Measurements from ENCODE around the gene CNTNAP2.

Gene CNTNAP2

GRCh38 chr7:147916573-147916972, 1800.0 kb downstream of the CNTNAP2 start:
- no peaks in the 10 kb centered on the region for H3K36me3 Mint-ChIP-seq
- DNase-seq (no peak), ATAC-seq (replicated peaks) (no peak)
- no peak overlapping the region for H3K4me3 Mint-ChIP-seq
- no peaks in the 10 kb centered on the region for H3K27me3 Mint-ChIP-seq
- H3K4me1 Mint-ChIP-seq = no peaks in the 10 kb centered on the region
- H3K9me3 Mint-ChIP-seq = no peaks in the 10 kb centered on the region
- H3K27ac Mint-ChIP-seq = no peak overlapping the region

GRCh38 chr7:147923841-147924240, 1807.2 kb downstream of the CNTNAP2 start:
- Mint-ChIP-seq H3K36me3 (no peaks in the 10 kb centered on the region), H3K27me3 (no peaks in the 10 kb centered on the region), H3K27ac (no peak overlapping the region), H3K9me3 (peaks cover 5 to 7% of the 10 kb centered on the region in 2 donors), H3K4me1 (no peaks in the 10 kb centered on the region), H3K4me3 (no peak overlapping the region)
- DNase-seq (no peak), ATAC-seq (replicated peaks) (no peak)

- no peaks in the 10 kb centered on the region for H3K27me3 Mint-ChIP-seq
- no peak overlapping the region for H3K27ac Mint-ChIP-seq
- DNase-seq (no peak), ATAC-seq (replicated peaks) (no peak)
- no peaks in the 10 kb centered on the region for H3K4me1 Mint-ChIP-seq
- H3K4me3 Mint-ChIP-seq = no peak overlapping the region
- peaks cover 3 to 5% of the 10 kb centered on the region in 2 donors for H3K9me3 Mint-ChIP-seq
- H3K36me3 Mint-ChIP-seq = no peaks in the 10 kb centered on the region
Observed at GRCh38 chr7:147937428-147937827, 1820.8 kb downstream of the CNTNAP2 start.

GRCh38 chr7:147941381-147941780, 1824.8 kb downstream of the CNTNAP2 start:
- no peaks in the 10 kb centered on the region for H3K36me3 Mint-ChIP-seq
- no peak for DNase-seq
- no peaks in the 10 kb centered on the region for H3K27me3 Mint-ChIP-seq
- no peak overlapping the region for H3K4me3 Mint-ChIP-seq
- no peak overlapping the region for H3K27ac Mint-ChIP-seq
- H3K4me1 Mint-ChIP-seq = no peaks in the 10 kb centered on the region
- H3K9me3 Mint-ChIP-seq = no peaks in the 10 kb centered on the region
- ATAC-seq (replicated peaks) = no peak

- Mint-ChIP-seq H3K9me3 (no peaks in the 10 kb centered on the region), H3K4me3 (no peak overlapping the region), H3K27ac (no peak overlapping the region), H3K36me3 (no peaks in the 10 kb centered on the region), H3K4me1 (no peaks in the 10 kb centered on the region), H3K27me3 (no peaks in the 10 kb centered on the region)
- ATAC-seq (replicated peaks) = no peak
- no peak for DNase-seq
Observed at GRCh38 chr7:147944321-147944720, 1827.7 kb downstream of the CNTNAP2 start.

GRCh38 chr7:147952918-147953317, 1836.3 kb downstream of the CNTNAP2 start:
- H3K27ac Mint-ChIP-seq = no peak overlapping the region
- H3K4me1 Mint-ChIP-seq = no peaks in the 10 kb centered on the region
- DNase-seq (no peak), ATAC-seq (replicated peaks) (no peak)
- H3K27me3 Mint-ChIP-seq = no peaks in the 10 kb centered on the region
- no peak overlapping the region for H3K4me3 Mint-ChIP-seq
- no peaks in the 10 kb centered on the region for H3K36me3 Mint-ChIP-seq
- H3K9me3 Mint-ChIP-seq = peaks cover 0 to 8% of the 10 kb centered on the region in 2 donors

GRCh38 chr7:147968046-147968610, 1851.5 kb downstream of the CNTNAP2 start:
- peaks cover 0 to 3% of the 10 kb centered on the region in 2 donors for H3K9me3 Mint-ChIP-seq
- no peak for DNase-seq
- no peaks in the 10 kb centered on the region for H3K36me3 Mint-ChIP-seq
- no peaks in the 10 kb centered on the region for H3K27me3 Mint-ChIP-seq
- no peak overlapping the region for H3K27ac Mint-ChIP-seq
- no peak for ATAC-seq (replicated peaks)
- no peak overlapping the region for H3K4me3 Mint-ChIP-seq
- no peaks in the 10 kb centered on the region for H3K4me1 Mint-ChIP-seq

- ATAC-seq (replicated peaks) = no peak
- Mint-ChIP-seq H3K27ac (no peak overlapping the region), H3K4me1 (no peaks in the 10 kb centered on the region), H3K4me3 (no peak overlapping the region), H3K27me3 (no peaks in the 10 kb centered on the region), H3K9me3 (no peaks in the 10 kb centered on the region), H3K36me3 (no peaks in the 10 kb centered on the region)
- no peak for DNase-seq
Observed at GRCh38 chr7:147971606-147972110, 1855.1 kb downstream of the CNTNAP2 start.

- Mint-ChIP-seq H3K27ac (no peak overlapping the region), H3K4me3 (no peak overlapping the region), H3K36me3 (no peaks in the 10 kb centered on the region), H3K27me3 (no peaks in the 10 kb centered on the region), H3K9me3 (no peaks in the 10 kb centered on the region), H3K4me1 (no peaks in the 10 kb centered on the region)
- DNase-seq = no peak
- no peak for ATAC-seq (replicated peaks)
Observed at GRCh38 chr7:147978201-147978600, 1861.6 kb downstream of the CNTNAP2 start.

- H3K27me3 Mint-ChIP-seq = no peaks in the 10 kb centered on the region
- DNase-seq (no peak), ATAC-seq (replicated peaks) (no peak)
- no peak overlapping the region for H3K4me3 Mint-ChIP-seq
- H3K27ac Mint-ChIP-seq = no peak overlapping the region
- H3K4me1 Mint-ChIP-seq = no peaks in the 10 kb centered on the region
- no peaks in the 10 kb centered on the region for H3K36me3 Mint-ChIP-seq
- H3K9me3 Mint-ChIP-seq = no peaks in the 10 kb centered on the region
Observed at GRCh38 chr7:147978651-147979050, 1862.0 kb downstream of the CNTNAP2 start.

GRCh38 chr7:147980826-147981813, 1864.5 kb downstream of the CNTNAP2 start:
- no peak overlapping the region for H3K27ac Mint-ChIP-seq
- H3K4me1 Mint-ChIP-seq = no peaks in the 10 kb centered on the region
- no peaks in the 10 kb centered on the region for H3K27me3 Mint-ChIP-seq
- peaks cover 0 to 3% of the 10 kb centered on the region in 2 donors for H3K9me3 Mint-ChIP-seq
- H3K36me3 Mint-ChIP-seq = no peaks in the 10 kb centered on the region
- DNase-seq (no peak), ATAC-seq (replicated peaks) (no peak)
- no peak overlapping the region for H3K4me3 Mint-ChIP-seq

GRCh38 chr7:147982307-147982706, 1865.7 kb downstream of the CNTNAP2 start:
- no peak overlapping the region for H3K4me3 Mint-ChIP-seq
- H3K9me3 Mint-ChIP-seq = peaks cover 0 to 3% of the 10 kb centered on the region in 2 donors
- DNase-seq (no peak), ATAC-seq (replicated peaks) (no peak)
- H3K27me3 Mint-ChIP-seq = no peaks in the 10 kb centered on the region
- no peak overlapping the region for H3K27ac Mint-ChIP-seq
- no peaks in the 10 kb centered on the region for H3K36me3 Mint-ChIP-seq
- H3K4me1 Mint-ChIP-seq = no peaks in the 10 kb centered on the region

GRCh38 chr7:147984265-147984664, 1867.7 kb downstream of the CNTNAP2 start:
- no peak overlapping the region for H3K27ac Mint-ChIP-seq
- DNase-seq = no peak
- ATAC-seq (replicated peaks) = no peak
- H3K9me3 Mint-ChIP-seq = peaks cover 0 to 3% of the 10 kb centered on the region in 2 donors
- H3K27me3 Mint-ChIP-seq = no peaks in the 10 kb centered on the region
- H3K4me1 Mint-ChIP-seq = no peaks in the 10 kb centered on the region
- no peaks in the 10 kb centered on the region for H3K36me3 Mint-ChIP-seq
- no peak overlapping the region for H3K4me3 Mint-ChIP-seq

GRCh38 chr7:147990079-147990478, 1873.5 kb downstream of the CNTNAP2 start:
- H3K9me3 Mint-ChIP-seq = peaks cover 5 to 8% of the 10 kb centered on the region in 2 donors
- H3K4me1 Mint-ChIP-seq = no peaks in the 10 kb centered on the region
- H3K4me3 Mint-ChIP-seq = no peak overlapping the region
- DNase-seq = no peak
- H3K36me3 Mint-ChIP-seq = no peaks in the 10 kb centered on the region
- H3K27me3 Mint-ChIP-seq = no peaks in the 10 kb centered on the region
- no peak for ATAC-seq (replicated peaks)
- no peak overlapping the region for H3K27ac Mint-ChIP-seq

GRCh38 chr7:147990942-147991341, 1874.3 kb downstream of the CNTNAP2 start:
- DNase-seq (no peak), ATAC-seq (replicated peaks) (no peak)
- H3K9me3 Mint-ChIP-seq = peaks cover 5 to 8% of the 10 kb centered on the region in 2 donors
- no peak overlapping the region for H3K27ac Mint-ChIP-seq
- no peak overlapping the region for H3K4me3 Mint-ChIP-seq
- H3K36me3 Mint-ChIP-seq = no peaks in the 10 kb centered on the region
- no peaks in the 10 kb centered on the region for H3K27me3 Mint-ChIP-seq
- no peaks in the 10 kb centered on the region for H3K4me1 Mint-ChIP-seq

Measured in stimulated activated naive B cell treated with anti-CD40 and anti-IgM and Interleukin-4, amounts not matched to agents 10 μg/mL and 1 μg/mL and 100 μg/mL, for 72 hours (primary cell).